CD4-positive, alpha-beta T cell (primary cell): Measurements from ENCODE around the gene RASA3. TPM values are rescaled to one million over a fixed set of nuclear protein-coding genes. Genes with fewer than 3 reads are reported as not detected.

ENCODE experiments used
- ATAC-seq: fragments of 200-7000 bp; cut with Tn5 transposase; one replicate; pipeline ENCODE4 v1.10.0; 2022; ENCODE audit warnings: mild to moderate bottlenecking; ENCODE audit not compliant: poor library complexity
- CTCF ChIA-PET: fragments of 350-600 bp; sonication (Branson Sonifier 250); formaldehyde crosslinking; loops from one replicate; lab custom pipeline; 2021; ENCODE audit warnings: antibody characterized with exemption, inconsistent platforms; lab: Charles Lee
- POLR2A ChIA-PET: fragments of 350-600 bp; sonication (Branson Sonifier 250); formaldehyde crosslinking; loops from one replicate; lab custom pipeline; 2021; ENCODE audit warnings: antibody characterized with exemption, inconsistent platforms; lab: Charles Lee
- DNase-seq, 14 experiments: peaks; one replicate each; pipeline ENCODE4 v3.0.0-alpha.2; 2013 to 2020; ENCODE audit warnings: mixed read lengths in 2 of 14
- H3K27ac ChIP-seq, 2 donors: one replicate each; pipeline versions ENCODE4 v1.5.1 to v1.7.0; 2013; ENCODE audit warnings: low read length in 2 of 2, low read depth in 1 of 2, mild to moderate bottlenecking in 1 of 2
- H3K27me3 ChIP-seq, 2 experiments: 1 replicate in 1 of 2; 2 replicates in 1 of 2; pipeline versions ENCODE4 v1.6.1 to v1.7.0; 2013; ENCODE audit warnings: low read length in 2 of 2, control low read depth in 1 of 2, mild to moderate bottlenecking in 1 of 2, moderate library complexity in 1 of 2; ENCODE audit not compliant: insufficient read depth in 2 of 2, control insufficient read depth in 1 of 2
- H3K36me3 ChIP-seq: one replicate; pipeline ENCODE4 v1.6.1; 2013; ENCODE audit warnings: low read length, control low read depth; ENCODE audit not compliant: insufficient read depth
- H3K4me1 ChIP-seq: one replicate; pipeline ENCODE4 v1.6.1; 2013; ENCODE audit warnings: low read length, control low read depth; ENCODE audit not compliant: insufficient read depth
- H3K4me3 ChIP-seq: one replicate; pipeline ENCODE4 v1.5.1; 2013; ENCODE audit warnings: mild to moderate bottlenecking, low read length, moderate library complexity
- H3K9me3 ChIP-seq, 2 experiments: 1 replicate in 1 of 2; 2 replicates in 1 of 2; pipeline versions ENCODE4 v1.6.1 to v1.7.0; 2013; ENCODE audit warnings: low read length in 2 of 2, mild to moderate bottlenecking in 2 of 2, control low read depth in 1 of 2, moderate library complexity in 1 of 2; ENCODE audit not compliant: control insufficient read depth in 1 of 2, insufficient read depth in 1 of 2
- H3K27ac Mint-ChIP-seq: one replicate; pipeline ENCODE4 v1.8.0; 2020; ENCODE audit warnings: mixed read lengths
- H3K27me3 Mint-ChIP-seq: one replicate; pipeline ENCODE4 v1.8.0; 2021; ENCODE audit warnings: mixed read lengths
- H3K36me3 Mint-ChIP-seq: one replicate; pipeline ENCODE4 v1.8.0; 2021; ENCODE audit warnings: low read depth, mixed read lengths
- H3K4me1 Mint-ChIP-seq: one replicate; pipeline ENCODE4 v1.8.0; 2021; ENCODE audit warnings: low read depth, mixed read lengths
- H3K4me3 Mint-ChIP-seq: one replicate; pipeline ENCODE4 v1.8.0; 2020; ENCODE audit warnings: mild to moderate bottlenecking, mixed read lengths
- H3K9me3 Mint-ChIP-seq: one replicate; pipeline ENCODE4 v1.8.0; 2020; ENCODE audit warnings: mixed read lengths
- intact Hi-C, 2 experiments: fragments of 100-400 bp; cut with DNase I in 1 of 2; cut with micrococcal nuclease in 1 of 2; formaldehyde crosslinking; loops; one replicate each; pipeline versions ENCODE4 v1.15.1 to v1.9.0; 2023 to 2025; cut with DNase I, micrococcal nuclease
- total RNA-seq, 174 experiments: library from RNA in 2 of 174; stranded (reverse) in 2 of 174; gene quantifications; one replicate each; pipeline ENCODE4 v1.2.3 and lab custom pipeline; 2021 to 2026
- TF ChIP-seq, protein P1 (sequence below): fragments of 200-600 bp; IDR thresholded peaks from one replicate; pipeline ENCODE4 v1.8.0; 2022; ENCODE audit warnings: antibody characterized with exemption, mild to moderate bottlenecking

Gene RASA3
- total RNA-seq, 2 experiments from 2014 or later, result 181 to 184 TPM

DNA sequence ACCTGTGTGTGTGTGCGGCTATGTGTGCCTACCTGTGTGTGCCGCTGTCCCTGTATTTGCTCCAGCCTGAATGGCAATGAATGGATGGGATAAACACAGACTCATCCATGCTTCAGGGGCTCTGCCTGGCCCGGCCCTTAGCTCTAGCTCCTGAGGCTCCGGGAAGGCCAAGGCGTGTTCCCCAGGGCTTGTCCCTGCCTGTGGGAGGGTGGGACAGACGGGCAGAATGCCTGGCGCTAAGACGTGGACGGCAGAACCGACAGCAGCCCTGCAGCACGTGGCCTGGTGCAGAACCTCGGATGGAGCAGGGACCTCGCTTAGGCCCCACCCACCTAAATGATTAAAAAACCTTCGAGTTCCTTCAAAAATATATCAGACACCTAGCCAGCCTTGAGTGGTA, 100.8 kb downstream of the RASA3 start:
- Mint-ChIP-seq H3K4me1 (peaks cover 17% of the 10 kb centered on the region), H3K9me3 (no peaks in the 10 kb centered on the region), H3K27me3 (no peaks in the 10 kb centered on the region), H3K4me3 (peak overlapping the region; percentile 18), H3K27ac (no peak overlapping the region), H3K36me3 (peaks cover 73% of the 10 kb centered on the region)
- DNase-seq, result no peak
- POLR2A ChIA-PET, result no interaction called here
- TF ChIP-seq, protein P1, sequence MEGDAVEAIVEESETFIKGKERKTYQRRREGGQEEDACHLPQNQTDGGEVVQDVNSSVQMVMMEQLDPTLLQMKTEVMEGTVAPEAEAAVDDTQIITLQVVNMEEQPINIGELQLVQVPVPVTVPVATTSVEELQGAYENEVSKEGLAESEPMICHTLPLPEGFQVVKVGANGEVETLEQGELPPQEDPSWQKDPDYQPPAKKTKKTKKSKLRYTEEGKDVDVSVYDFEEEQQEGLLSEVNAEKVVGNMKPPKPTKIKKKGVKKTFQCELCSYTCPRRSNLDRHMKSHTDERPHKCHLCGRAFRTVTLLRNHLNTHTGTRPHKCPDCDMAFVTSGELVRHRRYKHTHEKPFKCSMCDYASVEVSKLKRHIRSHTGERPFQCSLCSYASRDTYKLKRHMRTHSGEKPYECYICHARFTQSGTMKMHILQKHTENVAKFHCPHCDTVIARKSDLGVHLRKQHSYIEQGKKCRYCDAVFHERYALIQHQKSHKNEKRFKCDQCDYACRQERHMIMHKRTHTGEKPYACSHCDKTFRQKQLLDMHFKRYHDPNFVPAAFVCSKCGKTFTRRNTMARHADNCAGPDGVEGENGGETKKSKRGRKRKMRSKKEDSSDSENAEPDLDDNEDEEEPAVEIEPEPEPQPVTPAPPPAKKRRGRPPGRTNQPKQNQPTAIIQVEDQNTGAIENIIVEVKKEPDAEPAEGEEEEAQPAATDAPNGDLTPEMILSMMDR, result no peak
- Histone ChIP-seq H3K9me3 (no peaks in the 10 kb centered on the region), H3K27me3 (no peaks in the 10 kb centered on the region), H3K4me3 (no peak overlapping the region), H3K36me3 (peaks cover 78% of the 10 kb centered on the region), H3K27ac (no peak overlapping the region), H3K4me1 (peaks cover 32% of the 10 kb centered on the region)
- intact Hi-C loops, result no loop called here
- no peak for ATAC-seq
- CTCF ChIA-PET, result no interaction called here

DNA sequence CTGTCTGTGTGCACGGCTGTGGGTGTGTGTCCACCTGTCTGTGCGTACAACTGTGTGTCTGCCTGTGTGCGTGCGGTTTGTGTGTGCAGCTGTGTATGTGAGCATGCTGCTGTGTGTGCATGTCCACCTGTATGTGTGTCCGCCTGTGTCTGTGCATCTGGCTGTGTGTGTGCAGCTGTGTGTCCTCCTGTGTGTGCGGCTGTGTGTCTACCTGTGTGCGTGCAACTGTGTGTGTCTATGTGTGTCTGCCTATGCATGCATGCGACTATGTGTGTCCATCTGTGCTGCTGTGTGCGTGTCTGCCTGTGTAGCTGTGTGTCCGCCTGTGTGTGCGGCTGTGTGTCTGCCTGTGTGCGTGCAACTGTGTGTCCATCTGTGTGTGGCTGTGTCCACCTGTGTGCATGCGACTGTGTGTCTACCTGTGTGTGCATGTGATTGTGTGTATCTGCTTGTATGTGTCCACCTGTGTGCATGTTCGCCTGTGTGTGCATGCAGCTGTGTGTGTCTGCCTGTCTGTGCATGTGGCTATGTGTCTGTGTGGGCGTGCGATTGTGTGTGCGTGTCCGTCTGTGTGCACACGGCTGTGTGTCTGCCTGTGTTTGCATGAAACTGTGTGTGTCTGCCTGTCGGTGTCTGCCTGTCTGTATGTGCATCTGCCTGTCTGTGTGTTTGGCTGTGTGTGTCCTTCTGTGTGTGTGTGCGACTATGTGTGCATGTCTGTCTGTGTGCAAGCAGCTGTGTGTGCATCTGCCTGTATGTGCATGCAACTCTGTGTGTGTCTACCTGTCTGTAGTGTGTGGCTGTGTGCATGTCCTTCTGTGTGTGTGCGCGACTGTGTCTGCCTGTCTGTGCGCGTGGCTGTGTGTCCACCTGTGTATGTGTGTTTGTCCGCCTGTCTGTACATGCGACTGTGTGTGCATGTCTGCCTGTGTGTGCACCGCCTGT, 101.5 kb downstream of the RASA3 start:
- H3K9me3 Mint-ChIP-seq, result no peaks in the 10 kb centered on the region

DNA sequence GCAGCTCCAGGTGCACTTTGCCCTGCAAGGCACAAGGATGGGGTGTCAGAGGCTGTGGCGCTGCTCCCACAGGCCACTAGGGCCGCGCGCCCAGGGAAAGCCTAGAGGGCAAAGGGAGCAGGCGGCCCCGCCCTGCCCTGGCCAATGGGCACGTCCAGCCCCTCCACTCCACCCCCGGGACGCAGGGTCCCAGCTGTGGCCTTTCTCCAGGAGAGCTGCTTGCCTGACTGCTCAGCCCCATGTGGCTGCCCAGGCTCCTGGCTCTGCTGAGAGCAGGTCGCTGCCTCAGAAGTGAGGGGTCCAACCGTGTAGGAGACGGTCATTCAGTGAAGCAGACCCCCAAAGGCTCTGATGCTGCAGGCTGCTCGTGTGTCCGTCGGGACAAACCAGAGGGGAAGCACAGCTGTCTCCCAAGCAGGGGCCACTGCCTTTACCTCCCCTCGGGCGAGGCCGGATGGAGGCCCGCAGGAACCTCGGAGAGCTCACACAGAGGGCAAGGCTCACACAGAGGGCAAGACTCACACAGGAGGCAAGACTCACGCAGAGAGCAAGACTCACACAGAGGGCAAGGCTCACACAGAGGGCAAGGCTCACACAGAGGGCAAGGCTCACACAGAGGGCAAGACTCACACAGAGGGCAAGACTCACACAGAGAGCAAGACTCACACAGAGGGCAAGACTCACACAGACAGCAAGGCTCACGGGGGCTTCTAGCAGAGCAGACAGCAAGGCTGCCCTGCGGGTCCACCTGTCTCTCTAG, 102.4 kb downstream of the RASA3 start:
- Histone ChIP-seq H3K36me3 (peaks cover 80% of the 10 kb centered on the region), H3K4me1 (peaks cover 20% of the 10 kb centered on the region), H3K27ac (no peak overlapping the region), H3K9me3 (no peaks in the 10 kb centered on the region), H3K27me3 (no peaks in the 10 kb centered on the region), H3K4me3 (no peak overlapping the region)
- Mint-ChIP-seq H3K36me3 (peaks cover 75% of the 10 kb centered on the region), H3K27me3 (no peaks in the 10 kb centered on the region), H3K4me1 (peaks cover 17% of the 10 kb centered on the region), H3K9me3 (no peaks in the 10 kb centered on the region), H3K27ac (no peak overlapping the region), H3K4me3 (no peak overlapping the region)
- intact Hi-C loops, result no loop called here
- ChIA-PET POLR2A (interaction anchor here (0.8 kb wide), 1 partner anchor 85 kb away, joined by 3 read pairs; no protein-coding TSS in a partner anchor), CTCF (no interaction called here)
- TF ChIP-seq, protein P1, result no peak
- no peak for ATAC-seq
- no peak for DNase-seq

More for the DNA sequence above, 101.5 kb downstream of the RASA3 start:
- Histone ChIP-seq H3K27me3 (no peaks in the 10 kb centered on the region), H3K4me3 (no peak overlapping the region), H3K36me3 (peaks cover 80% of the 10 kb centered on the region), H3K4me1 (peaks cover 29% of the 10 kb centered on the region), H3K27ac (no peak overlapping the region), H3K9me3 (no peaks in the 10 kb centered on the region)
- intact Hi-C loops, result no loop called here
- ATAC-seq, result no peak
- Mint-ChIP-seq H3K4me1 (peaks cover 17% of the 10 kb centered on the region), H3K27me3 (no peaks in the 10 kb centered on the region), H3K27ac (no peak overlapping the region), H3K4me3 (no peak overlapping the region), H3K36me3 (peaks cover 73% of the 10 kb centered on the region)
- CTCF ChIA-PET, result no interaction called here
- TF ChIP-seq, protein P1, result no peak
- POLR2A ChIA-PET, result no interaction called here
- no peak for DNase-seq
